Osteoblast (primary cell): ENCODE measurements around the gene OPTN. TPM values are rescaled to one million over a fixed set of nuclear protein-coding genes. Genes with fewer than 3 reads are reported as not detected.
A peak's percentile ranks its signal among the peaks of the same experiment; 100 is the strongest.
"Not testable (repeated sequence)": the region's sequence is repeated elsewhere in the genome, so short reads cannot be mapped to it uniquely, and the experiment has no call there.

Experiments
- DNase-seq: peaks from one replicate; pipeline ENCODE4 v3.0.0; 2011; ENCODE audit warnings: low spot score, mixed read lengths; ENCODE audit not compliant: insufficient read length; ENCODE audit errors: missing footprints
- H2AFZ ChIP-seq: 2 replicates; pipeline ENCODE4 v1.6.0; 2011; ENCODE audit warnings: mild to moderate bottlenecking, low read length
- H3K27ac ChIP-seq: 2 replicates; pipeline ENCODE4 v1.5.1; 2011; ENCODE audit warnings: mild to moderate bottlenecking, low read depth, low read length, moderate library complexity
- H3K27me3 ChIP-seq: 2 replicates; pipeline ENCODE4 v1.6.0; 2012; ENCODE audit warnings: mild to moderate bottlenecking, control low read depth, inconsistent platforms, low read length, moderate library complexity; ENCODE audit not compliant: insufficient read depth
- H3K36me3 ChIP-seq: 2 replicates; pipeline ENCODE4 v1.5.1; 2011; ENCODE audit warnings: mild to moderate bottlenecking, low read length, control low read depth, moderate library complexity; ENCODE audit not compliant: insufficient read depth
- H3K4me1 ChIP-seq: 2 replicates; pipeline ENCODE4 v1.5.1; 2011; ENCODE audit warnings: mild to moderate bottlenecking, low read length, control low read depth, moderate library complexity; ENCODE audit not compliant: insufficient read depth
- H3K4me2 ChIP-seq: 2 replicates; pipeline ENCODE4 v1.6.0; 2011; ENCODE audit warnings: mild to moderate bottlenecking, low read length; ENCODE audit not compliant: insufficient read depth
- H3K4me3 ChIP-seq: fragments of 200-600 bp; sonication (generic); 3 replicates; pipeline ENCODE4 v1.5.1; 2012; ENCODE audit warnings: mild to moderate bottlenecking, low read length, inconsistent platforms; ENCODE audit not compliant: insufficient read depth
- H3K79me2 ChIP-seq: 2 replicates; pipeline ENCODE4 v1.6.0; 2012; ENCODE audit warnings: mild to moderate bottlenecking, low read length, control low read depth, inconsistent platforms; ENCODE audit not compliant: insufficient read depth
- H3K9me3 ChIP-seq: 2 replicates; pipeline ENCODE4 v1.5.1; 2011; ENCODE audit warnings: low read depth, low read length, control low read depth
- H4K20me1 ChIP-seq: 2 replicates; pipeline ENCODE4 v1.6.0; 2012; ENCODE audit warnings: mild to moderate bottlenecking, low read length, control low read depth; ENCODE audit not compliant: insufficient read depth
- CTCF ChIP-seq: IDR thresholded peaks from 2 replicates; pipeline ENCODE4 v1.5.1; 2011; ENCODE audit warnings: mild to moderate bottlenecking, low read depth, low read length, moderate library complexity; ENCODE audit errors: extremely low read depth
- total RNA-seq: library from RNA; depleted of rRNA; stranded (reverse); fragments of >200 nt; gene quantifications from 2 replicates; pipeline ENCODE4 v1.2.3, GENCODE V29; 2012

The OPTN gene
- total RNA-seq, 1 donor, result 140 TPM

- no peak overlapping the region for H3K4me3 ChIP-seq
- peaks cover 5% of the 10 kb centered on the region for H3K27me3 ChIP-seq
- no peaks in the 10 kb centered on the region for H3K4me1 ChIP-seq
- no peaks in the 10 kb centered on the region for H3K36me3 ChIP-seq
- H3K79me2 ChIP-seq, result no peaks in the 10 kb centered on the region
- no peak overlapping the region for H2AFZ ChIP-seq
- DNase-seq, result no peak
- no peak overlapping the region for H3K27ac ChIP-seq
- TF ChIP-seq CTCF, result no peak
- H3K4me2 ChIP-seq, result no peak overlapping the region
- no peaks in the 10 kb centered on the region for H4K20me1 ChIP-seq
- H3K9me3 ChIP-seq, result peaks cover 21% of the 10 kb centered on the region
Observed at GRCh38 chr10:13080643-13081042, 19.3 kb upstream of the OPTN start.

- not testable (repeated sequence) for H3K27me3 ChIP-seq, H3K79me2 ChIP-seq, H3K4me2 ChIP-seq, DNase-seq, H3K4me3 ChIP-seq, H4K20me1 ChIP-seq, H3K36me3 ChIP-seq, H3K27ac ChIP-seq, H2AFZ ChIP-seq
- H3K4me1 ChIP-seq, result peaks cover 25% of the 10 kb centered on the region
- H3K9me3 ChIP-seq, result peaks cover 21% of the 10 kb centered on the region
Observed at GRCh38 chr10:13083700-13084099, 16.3 kb upstream of the OPTN start.

GRCh38 chr10:13086056-13086455, 13.9 kb upstream of the OPTN start:
- peaks cover 28% of the 10 kb centered on the region for H3K4me1 ChIP-seq
- no peak for TF ChIP-seq CTCF
- peak overlapping the region; percentile 61 for H3K27ac ChIP-seq
- H2AFZ ChIP-seq, result no peak overlapping the region
- no peaks in the 10 kb centered on the region for H4K20me1 ChIP-seq
- no peak overlapping the region for H3K4me3 ChIP-seq
- H3K36me3 ChIP-seq, result no peaks in the 10 kb centered on the region
- no peaks in the 10 kb centered on the region for H3K27me3 ChIP-seq
- DNase-seq, result peak; percentile 42
- H3K4me2 ChIP-seq, result no peak overlapping the region
- no peaks in the 10 kb centered on the region for H3K79me2 ChIP-seq
- H3K9me3 ChIP-seq, result peaks cover 15% of the 10 kb centered on the region

- H3K36me3 ChIP-seq, result no peaks in the 10 kb centered on the region
- peak overlapping the region; percentile 79 for H3K4me2 ChIP-seq
- H2AFZ ChIP-seq, result no peak overlapping the region
- no peak for DNase-seq
- H3K27me3 ChIP-seq, result no peaks in the 10 kb centered on the region
- H4K20me1 ChIP-seq, result no peaks in the 10 kb centered on the region
- TF ChIP-seq CTCF, result no peak
- peak overlapping the region; percentile 88 for H3K27ac ChIP-seq
- H3K79me2 ChIP-seq, result no peaks in the 10 kb centered on the region
- peak overlapping the region; percentile 16 for H3K4me3 ChIP-seq
- H3K4me1 ChIP-seq, result peaks cover 42% of the 10 kb centered on the region
- H3K9me3 ChIP-seq, result peaks cover 13% of the 10 kb centered on the region
Observed at GRCh38 chr10:13087601-13087985, 12.4 kb upstream of the OPTN start.
